HK-2 (cell line): Measurements from ENCODE around the gene PRRX1.

Experiments used
- DNase-seq: peaks from one replicate; pipeline ENCODE4 v3.0.0-alpha.2; 2018; ENCODE audit not compliant: unreplicated experiment

Gene PRRX1

GRCh38 chr1:170691258-170691657 lies 27.3 kb downstream of the PRRX1 start:
- no peak for DNase-seq

GRCh38 chr1:170692866-170693575 lies 29.1 kb downstream of the PRRX1 start:
- no peak for DNase-seq

GRCh38 chr1:170694172-170694926 lies 30.4 kb downstream of the PRRX1 start:
- no peak for DNase-seq

- DNase-seq = no peak
These were observed 32.1 kb downstream of the PRRX1 start for GRCh38 chr1:170695955-170696590.

- DNase-seq = no peak
These were observed 32.8 kb downstream of the PRRX1 start for GRCh38 chr1:170696591-170697290.

GRCh38 chr1:170697316-170697715 lies 33.4 kb downstream of the PRRX1 start:
- no peak for DNase-seq

GRCh38 chr1:170698301-170699275 lies 34.7 kb downstream of the PRRX1 start:
- DNase-seq = no peak

GRCh38 chr1:170699696-170700095 lies 35.8 kb downstream of the PRRX1 start:
- DNase-seq = no peak

- DNase-seq = no peak
These were observed 37.1 kb downstream of the PRRX1 start for GRCh38 chr1:170700842-170701615.

GRCh38 chr1:170701962-170702361 lies 38.0 kb downstream of the PRRX1 start:
- no peak for DNase-seq

- no peak for DNase-seq
These were observed 39.7 kb downstream of the PRRX1 start for GRCh38 chr1:170703591-170703990.

- no peak for DNase-seq
These were observed 40.3 kb downstream of the PRRX1 start for GRCh38 chr1:170704256-170704655.

- no peak for DNase-seq
These were observed 42.0 kb downstream of the PRRX1 start for GRCh38 chr1:170705981-170706380.

GRCh38 chr1:170707117-170707516 lies 43.2 kb downstream of the PRRX1 start:
- DNase-seq = no peak

GRCh38 chr1:170707959-170708655 lies 44.2 kb downstream of the PRRX1 start:
- DNase-seq = no peak

- DNase-seq = no peak
These were observed 47.8 kb downstream of the PRRX1 start for GRCh38 chr1:170711682-170712081.

GRCh38 chr1:170714163-170714562 lies 50.2 kb downstream of the PRRX1 start:
- DNase-seq = no peak

GRCh38 chr1:170714938-170715337 lies 51.0 kb downstream of the PRRX1 start:
- DNase-seq = no peak

GRCh38 chr1:170716835-170717429 lies 53.0 kb downstream of the PRRX1 start:
- DNase-seq = no peak
